HG03097 (cell line): ENCODE results near the gene MYEOV.

Experiments
- ATAC-seq: cut with Tn5 transposase; IDR thresholded peaks from one replicate; pipeline ENCODE4 v1.9.1; 2021; ENCODE audit not compliant: unreplicated experiment, low FRiP score

MYEOV gene

DNA sequence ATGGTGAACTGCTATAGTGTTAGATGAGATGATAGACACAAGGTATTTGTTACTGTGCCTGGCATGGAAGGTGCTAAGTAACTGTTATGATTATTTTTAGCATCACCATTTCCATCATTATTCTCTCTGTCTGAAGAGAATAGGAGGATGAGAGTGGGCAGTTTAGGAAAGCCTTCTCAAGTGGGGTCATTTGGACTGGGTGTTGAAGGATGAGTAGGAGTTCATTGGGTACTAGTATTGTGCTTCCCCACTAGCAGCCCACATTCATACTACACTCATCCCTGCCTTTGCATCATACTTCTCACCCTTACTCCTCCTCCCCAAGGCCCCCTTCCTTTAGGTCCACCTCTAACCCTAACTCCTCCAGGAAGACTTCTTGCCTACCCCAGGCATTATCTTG lies 20.6 kb downstream of the MYEOV start:
- ATAC-seq, result no peak

DNA sequence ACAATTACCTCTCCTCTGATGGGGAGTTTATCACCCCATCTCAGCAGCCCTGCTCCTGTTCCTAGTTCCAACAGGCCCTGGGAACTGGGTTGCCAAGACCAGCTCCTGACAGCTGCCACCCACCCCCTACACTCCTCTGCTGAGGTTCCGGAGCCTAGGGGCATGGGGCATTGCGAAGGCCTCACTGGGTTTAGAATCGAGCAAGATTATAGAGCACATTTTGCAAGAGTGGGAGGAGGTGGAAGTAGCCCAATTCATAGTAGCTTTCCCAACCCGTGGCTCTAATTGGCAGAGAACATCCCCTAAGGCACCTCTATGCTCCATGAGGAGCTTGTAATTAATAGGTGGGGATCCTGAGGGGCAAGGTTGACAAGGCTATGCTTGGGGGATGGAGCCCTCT lies 23.0 kb downstream of the MYEOV start:
- no peak for ATAC-seq

DNA sequence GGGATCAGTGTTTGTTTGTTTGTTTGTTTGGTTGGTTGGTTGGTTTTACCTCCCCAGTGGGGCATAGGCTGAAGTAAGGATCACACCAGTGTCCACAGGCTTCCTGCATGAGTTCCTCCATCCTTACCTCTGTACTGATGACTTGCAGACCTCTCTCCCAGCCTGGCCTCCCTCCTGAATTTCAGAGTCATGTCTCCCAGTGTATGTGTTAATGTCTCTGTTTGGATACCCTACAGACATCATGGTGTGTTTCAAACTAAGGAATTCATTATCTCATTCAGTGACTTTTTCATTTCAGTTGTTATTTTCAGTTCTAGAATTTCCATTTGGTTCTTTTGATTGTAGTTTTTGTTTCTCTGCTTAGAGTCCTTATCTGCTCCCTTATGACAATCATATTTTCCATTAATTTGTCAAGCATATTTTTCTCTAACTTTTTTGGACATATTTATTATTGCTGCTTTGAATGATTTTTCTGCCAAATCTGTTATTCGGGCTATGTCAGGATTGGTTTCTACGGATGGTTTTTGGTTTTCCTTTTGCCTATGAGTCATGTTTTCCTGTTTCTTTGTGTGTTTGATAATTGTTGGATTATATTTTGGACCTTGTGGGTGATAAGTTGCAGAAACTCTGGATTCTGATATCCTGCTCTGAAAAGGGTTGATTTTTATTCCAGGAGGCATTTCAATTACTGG lies 23.6 kb downstream of the MYEOV start:
- ATAC-seq, result no peak

DNA sequence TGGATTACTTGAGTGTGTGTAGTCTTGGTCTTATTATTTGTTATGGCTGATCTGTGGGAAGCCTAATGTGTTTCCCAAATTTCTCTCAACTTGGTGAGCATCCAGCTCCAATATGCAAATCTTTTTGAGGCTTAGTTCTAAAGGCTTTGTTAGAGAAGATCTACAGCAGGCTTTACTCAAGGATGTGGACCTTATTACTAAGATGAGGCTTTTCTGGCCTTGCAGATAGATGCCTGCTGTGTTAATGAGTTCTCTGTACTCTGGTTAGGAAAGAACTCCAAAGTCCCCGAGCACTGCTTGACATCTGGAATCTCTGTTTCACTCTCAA lies 24.1 kb downstream of the MYEOV start:
- ATAC-seq, result no peak

- no peak for ATAC-seq
Observed at GRCh38 chr11:69319255-69320106, 25.5 kb downstream of the MYEOV start.

GRCh38 chr11:69320326-69320725 lies 26.4 kb downstream of the MYEOV start:
- ATAC-seq, result no peak

GRCh38 chr11:69320756-69321741 lies 27.1 kb downstream of the MYEOV start:
- ATAC-seq, result no peak

DNA sequence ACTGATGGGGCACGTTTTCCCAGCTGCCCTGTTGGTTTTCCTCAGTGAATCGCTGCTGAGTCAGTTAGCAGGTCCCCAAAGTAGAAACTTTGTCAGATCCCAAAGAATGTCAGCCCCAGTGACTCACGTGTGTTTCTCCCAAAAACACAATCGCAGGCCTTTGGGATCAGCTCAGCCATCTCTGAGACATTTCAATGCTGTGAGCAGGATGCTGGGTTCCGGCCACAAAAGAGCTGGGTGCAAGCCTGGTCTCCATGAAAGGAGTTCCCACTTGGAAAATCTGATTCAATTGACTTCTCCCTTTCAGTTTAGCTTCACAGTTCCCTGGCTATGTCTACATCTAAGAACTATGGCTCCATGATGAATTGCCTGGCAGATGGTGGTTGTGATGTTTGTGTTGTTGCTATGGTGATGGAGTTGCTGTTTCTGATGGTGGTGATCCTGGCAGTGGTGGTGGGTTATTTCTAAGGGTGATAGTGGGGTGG lies 28.0 kb downstream of the MYEOV start:
- no peak for ATAC-seq

- ATAC-seq, result no peak
Observed at GRCh38 chr11:69325446-69325845, 31.5 kb downstream of the MYEOV start.

- no peak for ATAC-seq
Observed at GRCh38 chr11:69326622-69327219, 32.8 kb downstream of the MYEOV start.

DNA sequence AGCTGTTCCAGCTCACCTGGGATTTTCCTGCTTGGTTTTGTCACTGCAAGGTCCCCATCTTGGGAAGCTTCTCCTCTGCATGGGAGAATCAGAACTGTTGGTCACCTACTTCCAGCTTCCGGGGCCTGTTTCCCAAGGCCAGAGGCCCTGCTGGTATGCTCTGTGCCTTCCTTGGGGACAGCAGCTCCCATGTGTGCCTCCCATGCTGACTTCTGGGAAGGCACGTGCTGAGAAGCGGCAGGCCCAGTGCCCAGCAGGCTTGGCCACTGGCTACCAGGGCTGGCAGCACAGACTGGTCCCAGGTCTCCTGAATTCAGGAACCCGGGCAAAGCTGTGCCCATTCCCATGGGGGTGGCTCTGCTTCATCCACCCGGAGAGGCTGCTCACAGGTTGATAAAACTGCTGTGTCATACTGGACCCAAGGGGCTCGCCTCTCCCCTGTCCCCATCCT lies 33.8 kb downstream of the MYEOV start:
- ATAC-seq, result no peak

GRCh38 chr11:69328231-69328630 lies 34.3 kb downstream of the MYEOV start:
- no peak for ATAC-seq

GRCh38 chr11:69329581-69329980 lies 35.6 kb downstream of the MYEOV start:
- ATAC-seq, result no peak

GRCh38 chr11:69330330-69330729 lies 36.4 kb downstream of the MYEOV start:
- no peak for ATAC-seq

- no peak for ATAC-seq
Observed at GRCh38 chr11:69333149-69333710, 39.3 kb downstream of the MYEOV start.

GRCh38 chr11:69333879-69334278 lies 39.9 kb downstream of the MYEOV start:
- no peak for ATAC-seq

GRCh38 chr11:69335007-69335780 lies 41.2 kb downstream of the MYEOV start:
- no peak for ATAC-seq

DNA sequence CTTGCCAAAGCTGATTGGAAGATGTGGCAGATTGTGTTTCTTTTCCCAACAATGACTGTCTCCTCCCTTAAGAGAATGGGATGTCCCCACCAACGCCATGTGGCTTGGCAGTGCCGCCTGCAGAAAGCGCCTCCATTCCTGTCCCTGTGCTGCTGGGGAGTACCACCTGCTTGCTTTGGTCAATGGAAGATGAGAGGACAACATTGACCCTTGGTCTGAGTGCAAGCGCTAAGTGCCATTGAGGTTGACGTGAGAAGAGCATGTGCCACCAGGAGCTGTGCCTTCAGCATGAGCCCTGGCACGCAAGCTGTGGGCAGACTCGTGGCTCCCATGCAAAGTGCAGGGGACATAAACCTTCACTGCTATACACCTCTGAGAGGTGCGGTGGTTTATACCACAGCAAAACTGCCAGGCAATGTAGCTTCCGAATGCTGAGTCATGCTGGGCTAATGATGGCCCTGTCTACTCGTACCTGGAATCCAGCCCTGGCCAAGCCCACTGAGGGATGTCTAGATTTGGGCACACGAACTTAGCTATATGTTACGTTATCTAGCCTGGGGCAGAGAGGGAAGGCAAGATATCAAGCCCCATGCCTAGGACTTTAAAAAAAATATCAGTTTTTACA lies 41.9 kb downstream of the MYEOV start:
- ATAC-seq, result no peak

DNA sequence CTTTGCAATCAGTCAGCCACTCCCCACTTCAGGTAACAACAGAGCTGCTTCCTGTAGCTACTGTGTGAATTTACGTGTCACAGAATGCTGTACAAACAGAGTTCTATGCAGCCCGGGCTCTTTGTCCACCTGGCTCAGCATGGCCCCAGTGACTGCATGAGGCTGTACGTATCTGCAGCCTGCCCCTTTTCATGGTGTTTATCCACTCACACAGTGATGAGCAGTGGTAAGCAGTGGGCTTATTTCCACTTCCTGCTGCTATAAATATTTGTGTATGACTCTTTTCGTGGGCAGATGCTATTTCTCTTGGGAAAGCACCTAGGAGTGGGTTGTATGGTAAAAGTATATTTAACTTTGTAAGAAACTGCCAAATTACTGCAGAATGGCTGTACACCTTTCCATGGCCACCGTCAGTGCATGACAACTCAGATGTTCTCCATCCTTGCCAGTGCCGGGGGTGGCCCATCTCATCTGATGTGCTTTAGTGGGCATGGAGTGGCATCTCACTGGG lies 43.3 kb downstream of the MYEOV start:
- ATAC-seq, result no peak
